Nucleus accumbens (tissue), 56 donors: ENCODE measurements around the gene TXNRD2.

ENCODE experiments used
- DNase-seq, 56 donors: peaks; one replicate each; lab custom pipeline; 2025; lab: John Stamatoyannopoulos, UW

The TXNRD2 gene

GRCh38 chr22:19871023-19871844, 70.4 kb downstream of the TXNRD2 start:
- DNase-seq: no peak

GRCh38 chr22:19870153-19871022, 71.2 kb downstream of the TXNRD2 start:
- DNase-seq: no peak

GRCh38 chr22:19869497-19870152, 72.0 kb downstream of the TXNRD2 start:
- DNase-seq: no peak

- peak in 33 of 56 donors; percentile 16 to 74 (median 41) for DNase-seq
These were observed 72.7 kb downstream of the TXNRD2 start for GRCh38 chr22:19868773-19869471.

GRCh38 chr22:19868333-19868732, 73.3 kb downstream of the TXNRD2 start:
- DNase-seq: no peak

GRCh38 chr22:19867617-19868016, 74.0 kb downstream of the TXNRD2 start:
- DNase-seq: no peak

GRCh38 chr22:19866665-19867009, 75.0 kb downstream of the TXNRD2 start:
- DNase-seq: no peak

- no peak for DNase-seq
These were observed 76.3 kb downstream of the TXNRD2 start for GRCh38 chr22:19865141-19865829.

- DNase-seq: no peak
These were observed 77.0 kb downstream of the TXNRD2 start for GRCh38 chr22:19864538-19865106.

- no peak for DNase-seq
These were observed 78.0 kb downstream of the TXNRD2 start for GRCh38 chr22:19863571-19863970.

- no peak for DNase-seq
These were observed 78.9 kb downstream of the TXNRD2 start for GRCh38 chr22:19862619-19863246.

- DNase-seq: no peak
These were observed 81.6 kb downstream of the TXNRD2 start for GRCh38 chr22:19859861-19860510.

- DNase-seq: no peak
These were observed 84.2 kb downstream of the TXNRD2 start for GRCh38 chr22:19857382-19857781.

GRCh38 chr22:19855504-19856409, 85.9 kb downstream of the TXNRD2 start:
- peak in 8 of 56 donors; percentile 19 to 68 (median 45) for DNase-seq

GRCh38 chr22:19854778-19855503, 86.7 kb downstream of the TXNRD2 start, which contains the start of the genes GNB1L and RTL10:
Gene GNB1L, minus strand, starts transcription at chr22:19854874. Its CDS starts 33,519 bp downstream, at chr22:19821355.
Gene RTL10, minus strand, starts transcription at chr22:19854874. Its CDS starts 2,613 bp downstream, at chr22:19852261.
- peak in 55 of 56 donors; percentile 67 to 98 (median 92) for DNase-seq
